Measurements from ENCODE around the gene PRKAG1.

DNA sequence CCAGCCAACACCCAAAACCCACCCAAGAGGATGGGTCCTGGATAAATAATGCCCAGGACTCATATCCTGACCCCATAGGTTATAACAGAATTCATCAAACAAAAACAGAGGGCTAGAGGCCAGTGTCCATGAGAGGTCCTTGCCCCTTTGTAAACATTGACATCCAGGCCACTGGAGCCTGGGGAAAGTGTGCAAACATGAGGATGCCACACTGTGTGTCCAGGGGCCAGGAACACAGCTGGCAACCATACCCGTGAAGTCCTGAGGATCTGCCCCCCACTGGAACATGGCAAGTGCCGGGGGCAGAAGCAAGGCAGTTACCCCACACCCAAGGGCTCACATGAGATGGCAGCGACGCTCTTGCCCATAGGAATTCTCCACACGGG, 46.2 kb upstream of the PRKAG1 start:
- TF ChIP-seq, protein P1, sequence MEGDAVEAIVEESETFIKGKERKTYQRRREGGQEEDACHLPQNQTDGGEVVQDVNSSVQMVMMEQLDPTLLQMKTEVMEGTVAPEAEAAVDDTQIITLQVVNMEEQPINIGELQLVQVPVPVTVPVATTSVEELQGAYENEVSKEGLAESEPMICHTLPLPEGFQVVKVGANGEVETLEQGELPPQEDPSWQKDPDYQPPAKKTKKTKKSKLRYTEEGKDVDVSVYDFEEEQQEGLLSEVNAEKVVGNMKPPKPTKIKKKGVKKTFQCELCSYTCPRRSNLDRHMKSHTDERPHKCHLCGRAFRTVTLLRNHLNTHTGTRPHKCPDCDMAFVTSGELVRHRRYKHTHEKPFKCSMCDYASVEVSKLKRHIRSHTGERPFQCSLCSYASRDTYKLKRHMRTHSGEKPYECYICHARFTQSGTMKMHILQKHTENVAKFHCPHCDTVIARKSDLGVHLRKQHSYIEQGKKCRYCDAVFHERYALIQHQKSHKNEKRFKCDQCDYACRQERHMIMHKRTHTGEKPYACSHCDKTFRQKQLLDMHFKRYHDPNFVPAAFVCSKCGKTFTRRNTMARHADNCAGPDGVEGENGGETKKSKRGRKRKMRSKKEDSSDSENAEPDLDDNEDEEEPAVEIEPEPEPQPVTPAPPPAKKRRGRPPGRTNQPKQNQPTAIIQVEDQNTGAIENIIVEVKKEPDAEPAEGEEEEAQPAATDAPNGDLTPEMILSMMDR (IDR thresholded peaks at IDR 0.05), result no peak
- TF ChIP-seq EP300 (IDR thresholded peaks at IDR 0.05) (no peak), POLR2AphosphoS5 (IDR thresholded peaks at IDR 0.05) (no peak), POLR2A (IDR thresholded peaks at IDR 0.05) (no peak)
